ENCODE data around the gene ALDH18A1. TPM values are rescaled to one million over a fixed set of nuclear protein-coding genes. Genes with fewer than 3 reads are reported as not detected.

ALDH18A1 gene
- total RNA-seq, 1 donor from 2014 or later, result 29.1 TPM

DNA sequence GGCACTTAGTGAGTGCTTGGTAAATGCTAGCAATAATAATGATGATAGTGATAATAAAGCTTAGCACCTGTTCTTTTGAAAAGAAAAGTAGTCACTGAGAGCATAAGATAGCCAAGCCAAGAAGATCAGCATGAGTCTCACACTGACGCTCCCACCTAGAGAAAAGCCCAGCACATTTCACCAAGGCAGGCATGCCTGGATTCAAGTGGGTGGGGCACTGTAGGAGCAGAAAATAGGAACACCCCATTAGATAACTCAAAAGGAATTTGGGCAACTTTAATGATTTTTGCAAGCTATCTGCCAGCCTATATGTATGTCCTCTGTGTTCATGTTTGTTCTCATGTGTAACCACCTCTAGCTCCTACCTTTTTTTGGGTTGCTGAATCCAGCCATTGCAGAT is 77.2 kb downstream of the ALDH18A1 start:
- no peaks in the 10 kb centered on the region for H3K36me3 ChIP-seq
- H3K9me3 ChIP-seq, result no peaks in the 10 kb centered on the region
- no peak overlapping the region for H3K27ac ChIP-seq
- H3K27me3 ChIP-seq, result no peaks in the 10 kb centered on the region
- no peaks in the 10 kb centered on the region for H3K4me1 ChIP-seq
- TF ChIP-seq, protein P1, sequence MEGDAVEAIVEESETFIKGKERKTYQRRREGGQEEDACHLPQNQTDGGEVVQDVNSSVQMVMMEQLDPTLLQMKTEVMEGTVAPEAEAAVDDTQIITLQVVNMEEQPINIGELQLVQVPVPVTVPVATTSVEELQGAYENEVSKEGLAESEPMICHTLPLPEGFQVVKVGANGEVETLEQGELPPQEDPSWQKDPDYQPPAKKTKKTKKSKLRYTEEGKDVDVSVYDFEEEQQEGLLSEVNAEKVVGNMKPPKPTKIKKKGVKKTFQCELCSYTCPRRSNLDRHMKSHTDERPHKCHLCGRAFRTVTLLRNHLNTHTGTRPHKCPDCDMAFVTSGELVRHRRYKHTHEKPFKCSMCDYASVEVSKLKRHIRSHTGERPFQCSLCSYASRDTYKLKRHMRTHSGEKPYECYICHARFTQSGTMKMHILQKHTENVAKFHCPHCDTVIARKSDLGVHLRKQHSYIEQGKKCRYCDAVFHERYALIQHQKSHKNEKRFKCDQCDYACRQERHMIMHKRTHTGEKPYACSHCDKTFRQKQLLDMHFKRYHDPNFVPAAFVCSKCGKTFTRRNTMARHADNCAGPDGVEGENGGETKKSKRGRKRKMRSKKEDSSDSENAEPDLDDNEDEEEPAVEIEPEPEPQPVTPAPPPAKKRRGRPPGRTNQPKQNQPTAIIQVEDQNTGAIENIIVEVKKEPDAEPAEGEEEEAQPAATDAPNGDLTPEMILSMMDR (IDR thresholded peaks at IDR 0.05), result no peak
- intact Hi-C loops (cut with DNase I), result no loop called here
- DNase-seq (ENCODE audit: low spot score in 2 of 2), result no peak
- no peak overlapping the region for H3K4me3 ChIP-seq

DNA sequence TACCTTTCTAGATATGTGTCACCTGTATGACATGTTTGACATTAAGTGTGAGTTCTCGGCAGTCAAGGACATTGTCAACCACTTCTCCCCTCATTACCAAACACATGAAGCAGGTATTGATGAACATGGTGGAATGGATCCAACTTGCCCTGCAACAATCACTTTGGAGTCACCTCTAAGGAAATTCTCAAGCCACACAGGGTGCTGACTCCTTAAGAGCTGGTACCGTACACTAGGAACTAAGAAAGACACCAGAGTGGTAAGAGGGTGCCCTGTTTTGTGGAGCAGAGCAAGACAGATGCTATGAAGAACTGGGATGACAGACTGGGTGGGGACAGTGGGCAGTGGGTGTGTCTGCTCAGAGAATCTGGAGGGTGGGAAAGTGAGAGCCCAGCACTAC is 77.9 kb downstream of the ALDH18A1 start:
- no peaks in the 10 kb centered on the region for H3K4me1 ChIP-seq
- no peak overlapping the region for H3K27ac ChIP-seq
- intact Hi-C loops (cut with DNase I), result no loop called here
- no peak overlapping the region for H3K4me3 ChIP-seq
- no peak for DNase-seq (ENCODE audit: low spot score in 2 of 2)
- TF ChIP-seq, protein P1 (IDR thresholded peaks at IDR 0.05), result no peak
- H3K27me3 ChIP-seq, result no peaks in the 10 kb centered on the region
- H3K9me3 ChIP-seq, result no peaks in the 10 kb centered on the region
- no peaks in the 10 kb centered on the region for H3K36me3 ChIP-seq

GRCh38 chr10:95574649-95575365 is 81.7 kb downstream of the ALDH18A1 start:
- Histone ChIP-seq H3K4me3 (no peak overlapping the region), H3K36me3 (no peaks in the 10 kb centered on the region), H3K9me3 (no peaks in the 10 kb centered on the region), H3K27ac (no peak overlapping the region), H3K27me3 (no peaks in the 10 kb centered on the region), H3K4me1 (no peaks in the 10 kb centered on the region)
- no peak for DNase-seq (ENCODE audit: low spot score in 2 of 2)
- TF ChIP-seq, protein P1 (IDR thresholded peaks at IDR 0.05), result no peak
- intact Hi-C loops (cut with DNase I), result no loop called here

DNA sequence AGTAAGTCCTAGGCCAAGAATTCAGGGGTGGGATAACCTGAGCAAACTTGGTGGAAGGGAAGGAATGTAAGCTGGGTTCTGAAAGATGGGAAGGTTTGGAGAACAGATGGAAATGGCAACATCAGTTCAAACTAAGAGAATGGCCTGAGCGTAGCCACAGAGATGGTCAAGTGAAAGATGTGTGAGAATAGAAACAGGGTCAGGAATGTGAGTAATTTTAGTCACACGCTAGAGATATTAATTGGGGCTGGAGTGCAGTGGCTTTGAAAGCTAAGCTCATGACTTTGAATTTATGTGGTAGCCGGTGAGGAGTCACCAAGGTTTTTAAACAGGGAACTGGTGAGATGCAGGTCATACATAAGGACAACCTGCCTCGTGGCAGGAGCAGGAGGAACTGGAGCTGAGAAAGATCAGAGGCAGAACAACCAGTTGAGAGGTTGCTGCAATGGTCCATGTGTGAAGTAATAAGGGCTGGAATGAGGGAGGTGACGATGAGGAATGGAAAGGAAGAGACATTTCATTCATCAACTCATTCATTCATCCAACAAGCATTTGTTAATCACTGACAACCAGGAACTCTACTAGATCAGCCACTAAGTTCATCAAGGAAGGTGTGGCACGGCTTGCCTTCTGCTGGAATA is 82.4 kb downstream of the ALDH18A1 start:
- Histone ChIP-seq H3K4me3 (no peak overlapping the region), H3K36me3 (no peaks in the 10 kb centered on the region), H3K27ac (no peak overlapping the region), H3K9me3 (no peaks in the 10 kb centered on the region), H3K27me3 (no peaks in the 10 kb centered on the region), H3K4me1 (no peaks in the 10 kb centered on the region)
- intact Hi-C loops (cut with DNase I), result no loop called here
- TF ChIP-seq, protein P1 (IDR thresholded peaks at IDR 0.05), result no peak
- no peak for DNase-seq (ENCODE audit: low spot score in 2 of 2)

DNA sequence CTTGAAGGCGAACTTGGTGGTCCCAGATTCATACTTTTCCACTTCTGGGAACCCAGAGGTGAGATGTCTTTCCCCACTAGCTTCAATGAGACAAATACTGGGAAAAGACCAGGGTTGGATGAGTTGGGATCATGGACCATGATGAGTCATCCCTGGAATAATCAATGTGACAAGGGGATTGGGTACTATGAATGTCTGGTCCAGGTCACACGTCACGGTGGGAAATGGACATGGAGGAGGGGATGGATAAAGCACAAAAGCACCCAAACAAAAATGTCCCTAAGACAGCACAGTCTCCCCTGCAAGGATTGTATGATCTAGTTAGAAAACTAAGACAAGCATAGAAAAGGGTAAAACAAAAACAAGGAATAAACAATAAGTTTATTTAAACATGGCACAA is 83.0 kb downstream of the ALDH18A1 start:
- intact Hi-C loops (cut with DNase I), result no loop called here

More for the DNA sequence above, 83.0 kb downstream of the ALDH18A1 start:
- no peaks in the 10 kb centered on the region for H3K36me3 ChIP-seq
- TF ChIP-seq, protein P1 (IDR thresholded peaks at IDR 0.05), result no peak
- no peak overlapping the region for H3K4me3 ChIP-seq
- H3K4me1 ChIP-seq, result no peaks in the 10 kb centered on the region
- H3K27ac ChIP-seq, result no peak overlapping the region
- H3K27me3 ChIP-seq, result no peaks in the 10 kb centered on the region
- no peaks in the 10 kb centered on the region for H3K9me3 ChIP-seq
- no peak for DNase-seq (ENCODE audit: low spot score in 2 of 2)

All from ascending aorta (tissue), 2 donors.